WI38 (cell line): ENCODE measurements around the gene CCL5.

Experiments used
- H3K4me3 ChIP-seq: 2 replicates; pipeline ENCODE4 v1.5.1; 2011; ENCODE audit warnings: low read depth, mild to moderate bottlenecking, control low read depth, low read length
- TF ChIP-seq, protein P1 (sequence below): IDR thresholded peaks from 2 replicates; pipeline ENCODE4 v1.5.1; 2012; ENCODE audit warnings: low read depth, mild to moderate bottlenecking, control low read depth, low read length

CCL5 gene

DNA sequence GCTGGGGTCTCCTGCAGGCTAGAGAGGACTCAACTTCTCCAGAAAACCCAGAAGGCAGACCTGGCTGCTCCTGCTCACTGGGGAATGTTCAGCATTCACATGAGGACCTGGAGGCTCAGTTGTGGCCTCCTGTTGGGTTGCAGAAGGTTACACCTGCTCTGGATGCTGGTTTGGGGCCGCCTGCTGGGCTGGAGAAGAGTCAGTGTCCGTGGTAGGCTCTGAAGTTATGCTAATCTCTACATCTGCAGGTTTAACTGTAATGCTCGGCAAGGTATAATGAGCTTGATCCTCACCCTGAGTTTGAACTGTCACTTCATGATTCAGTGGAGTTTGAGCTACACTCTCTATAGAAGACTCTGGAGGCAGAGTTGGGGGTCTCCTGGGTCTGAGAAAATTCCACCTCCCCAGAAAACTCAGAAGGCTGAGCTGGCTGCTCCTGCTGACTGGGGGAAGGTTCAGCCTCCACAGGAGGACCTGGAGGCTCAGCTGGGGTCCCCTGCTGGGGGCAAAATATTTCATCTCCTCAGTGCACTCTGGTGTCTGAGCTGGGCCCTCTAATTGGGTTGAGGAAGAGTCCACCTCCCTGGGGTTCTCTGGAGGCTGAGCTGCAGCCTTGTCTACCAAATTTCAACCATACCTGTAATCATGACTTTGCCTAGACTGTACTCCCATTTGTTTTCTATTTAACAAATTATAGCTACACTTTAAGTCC lies 26.9 kb upstream of the CCL5 start:
- no peak overlapping the region for H3K4me3 ChIP-seq
- TF ChIP-seq, protein P1, sequence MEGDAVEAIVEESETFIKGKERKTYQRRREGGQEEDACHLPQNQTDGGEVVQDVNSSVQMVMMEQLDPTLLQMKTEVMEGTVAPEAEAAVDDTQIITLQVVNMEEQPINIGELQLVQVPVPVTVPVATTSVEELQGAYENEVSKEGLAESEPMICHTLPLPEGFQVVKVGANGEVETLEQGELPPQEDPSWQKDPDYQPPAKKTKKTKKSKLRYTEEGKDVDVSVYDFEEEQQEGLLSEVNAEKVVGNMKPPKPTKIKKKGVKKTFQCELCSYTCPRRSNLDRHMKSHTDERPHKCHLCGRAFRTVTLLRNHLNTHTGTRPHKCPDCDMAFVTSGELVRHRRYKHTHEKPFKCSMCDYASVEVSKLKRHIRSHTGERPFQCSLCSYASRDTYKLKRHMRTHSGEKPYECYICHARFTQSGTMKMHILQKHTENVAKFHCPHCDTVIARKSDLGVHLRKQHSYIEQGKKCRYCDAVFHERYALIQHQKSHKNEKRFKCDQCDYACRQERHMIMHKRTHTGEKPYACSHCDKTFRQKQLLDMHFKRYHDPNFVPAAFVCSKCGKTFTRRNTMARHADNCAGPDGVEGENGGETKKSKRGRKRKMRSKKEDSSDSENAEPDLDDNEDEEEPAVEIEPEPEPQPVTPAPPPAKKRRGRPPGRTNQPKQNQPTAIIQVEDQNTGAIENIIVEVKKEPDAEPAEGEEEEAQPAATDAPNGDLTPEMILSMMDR, result no peak

DNA sequence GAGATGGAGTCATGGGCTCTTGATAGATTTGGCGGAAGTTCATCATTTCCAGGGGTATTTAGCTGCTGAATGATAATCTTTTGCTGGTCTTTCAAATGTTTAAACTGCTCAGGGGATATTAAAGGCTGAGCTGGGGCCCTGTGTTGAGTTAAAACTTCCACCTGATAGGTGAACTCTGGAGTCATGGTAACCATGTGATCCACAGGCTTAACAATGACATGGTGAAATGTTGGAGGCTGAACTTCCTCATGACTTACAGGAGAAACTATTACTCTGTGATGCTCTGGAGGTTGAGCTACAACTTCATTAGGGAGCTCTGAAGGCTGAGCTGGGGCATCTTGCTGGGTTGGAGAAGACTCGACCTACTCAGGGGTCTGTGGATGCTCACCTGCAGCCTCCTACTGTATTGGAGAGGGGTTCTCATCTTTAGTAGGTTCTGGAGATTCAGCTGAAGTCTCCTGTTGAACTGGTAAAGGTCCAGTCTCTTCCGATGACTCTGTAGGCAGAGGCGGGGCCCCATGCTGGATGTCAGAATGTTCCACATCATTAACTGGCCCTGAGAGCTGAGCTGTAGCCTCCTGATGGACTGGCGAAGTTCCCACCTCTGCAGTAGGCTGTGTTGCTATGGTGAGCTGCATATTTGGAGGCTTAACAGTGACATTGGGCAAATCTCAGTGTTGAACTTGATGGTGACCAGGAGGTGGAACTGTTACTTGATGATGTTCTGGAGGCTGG lies 26.2 kb upstream of the CCL5 start:
- TF ChIP-seq, protein P1, result no peak
- no peak overlapping the region for H3K4me3 ChIP-seq

DNA sequence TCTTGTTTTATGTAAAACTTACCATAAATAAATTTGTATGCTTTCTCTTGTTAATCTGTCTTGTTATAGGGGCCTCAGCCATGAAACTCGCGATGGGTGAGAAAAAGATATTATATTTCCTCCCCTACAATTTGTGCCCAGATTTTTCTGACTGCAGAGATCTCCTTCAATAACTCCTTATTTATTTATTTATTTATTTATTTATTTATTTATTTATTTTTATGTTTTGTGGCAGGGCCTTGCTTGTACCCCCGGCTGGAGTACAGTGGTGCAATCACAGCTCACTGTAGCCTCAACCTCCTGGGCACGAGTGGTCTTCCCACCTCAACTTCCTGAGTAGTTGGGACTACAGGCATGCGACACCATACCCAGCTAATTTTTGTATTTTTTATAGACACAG lies 23.3 kb upstream of the CCL5 start:
- H3K4me3 ChIP-seq, result no peak overlapping the region
- TF ChIP-seq, protein P1, result no peak

DNA sequence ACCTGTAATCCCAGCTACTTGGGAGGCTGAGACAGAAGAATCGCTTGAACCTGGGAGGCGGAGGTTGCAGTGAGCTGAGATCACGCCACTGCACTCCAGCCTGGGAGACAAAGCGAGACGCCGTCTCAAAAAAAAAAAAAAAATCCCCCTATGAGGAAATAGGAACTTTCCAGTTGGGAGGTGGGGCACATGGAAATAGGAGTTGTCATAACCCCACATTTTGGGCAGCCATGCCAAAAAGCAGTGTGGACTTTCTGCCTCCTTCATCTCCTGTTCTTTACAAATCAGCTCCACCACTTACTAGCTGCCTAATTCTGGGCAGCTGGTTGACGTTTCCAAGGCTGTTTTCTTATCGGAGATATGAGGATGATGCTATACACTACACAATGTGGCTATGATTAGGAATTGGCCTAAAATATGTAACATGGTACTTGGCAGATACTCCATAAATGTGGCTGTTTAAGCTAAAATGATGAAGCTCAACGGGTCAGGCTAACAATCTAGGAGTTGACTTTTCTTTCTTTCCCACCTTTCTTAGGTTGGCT lies 21.5 kb upstream of the CCL5 start:
- H3K4me3 ChIP-seq, result no peak overlapping the region
- TF ChIP-seq, protein P1, result no peak

DNA sequence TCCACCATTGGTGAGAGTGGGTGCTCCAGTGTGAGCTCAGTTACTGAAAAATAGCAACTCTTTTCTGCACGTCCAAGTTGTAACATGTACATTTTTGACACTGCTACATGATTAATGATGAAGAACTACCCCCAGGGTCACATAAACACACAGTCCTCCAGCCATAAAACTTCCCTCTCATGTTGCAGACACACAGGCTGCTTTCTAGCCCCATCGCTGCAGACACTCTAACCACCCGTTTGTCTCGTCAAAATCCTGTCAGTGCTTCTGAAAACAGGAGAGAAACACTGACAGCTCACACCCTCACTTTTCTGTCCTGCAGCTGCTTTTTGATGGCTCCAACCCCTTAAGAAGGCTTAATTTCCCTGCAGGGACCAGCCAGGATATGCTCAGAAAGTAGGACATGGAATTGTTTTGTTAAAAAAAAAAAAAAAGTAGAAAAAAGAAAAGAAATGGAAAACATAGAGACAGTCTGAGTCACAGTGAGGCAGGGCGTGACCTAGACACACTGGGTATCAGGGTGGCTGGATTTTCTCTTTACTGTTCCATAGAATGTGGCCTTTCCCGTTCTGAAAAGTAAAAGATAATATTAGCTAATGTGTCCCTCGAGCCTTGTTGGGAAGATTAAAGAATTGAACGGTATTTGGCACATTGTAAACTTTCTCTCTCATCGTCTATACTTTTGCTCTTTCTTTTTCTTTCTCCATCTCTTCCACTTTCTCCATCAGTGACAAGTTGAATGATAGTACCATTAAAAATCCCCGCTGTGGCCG lies 20.7 kb upstream of the CCL5 start:
- TF ChIP-seq, protein P1, result no peak
- H3K4me3 ChIP-seq, result no peak overlapping the region

DNA sequence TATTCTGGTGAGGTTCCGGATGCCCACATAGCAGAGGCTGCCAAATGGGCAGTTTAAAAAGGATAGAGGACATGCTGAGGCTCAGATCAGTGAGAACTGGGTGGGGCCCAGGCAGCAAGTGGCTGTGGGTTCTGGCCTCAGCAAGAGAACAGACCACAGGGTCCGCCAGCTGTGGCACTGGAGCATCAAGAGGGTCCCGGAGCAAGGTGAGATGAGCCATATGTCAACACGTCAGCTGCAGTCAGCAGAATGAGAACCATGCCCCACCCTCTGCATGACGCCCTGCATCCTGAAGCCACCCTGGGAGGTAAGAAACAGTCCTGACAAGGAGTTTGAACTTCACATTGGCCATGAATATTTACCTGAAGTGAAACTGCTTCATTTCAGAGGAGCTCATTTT lies 20.1 kb upstream of the CCL5 start:
- no peak overlapping the region for H3K4me3 ChIP-seq
- TF ChIP-seq, protein P1, result no peak
